Common myeloid progenitor, CD34-positive (primary cell): Measurements from ENCODE around the gene XYLT1.
"Not testable (repeated sequence)": the region's sequence is repeated elsewhere in the genome, so short reads cannot be mapped to it uniquely, and the experiment has no call there.

Source experiments
- CTCF ChIA-PET: fragments of 350-600 bp; sonication (Branson Sonifier 250); formaldehyde crosslinking; loops from one replicate; lab custom pipeline; 2021; ENCODE audit warnings: antibody characterized with exemption; lab: Charles Lee
- POLR2A ChIA-PET: fragments of 350-600 bp; sonication (Branson Sonifier 250); formaldehyde crosslinking; loops from one replicate; lab custom pipeline; 2021; ENCODE audit warnings: antibody characterized with exemption; lab: Charles Lee
- DNase-seq, 3 donors: peaks; one replicate each; pipeline versions ENCODE4 v3.0.0 to v3.0.0-alpha.2; 2013
- H3K27ac ChIP-seq, 2 experiments: 1 replicate in 1 of 2; 2 replicates in 1 of 2; pipeline ENCODE4 v1.7.0; 2013; ENCODE audit warnings: inconsistent platforms in 2 of 2, low read length in 2 of 2, mild to moderate bottlenecking in 2 of 2, low read depth in 1 of 2, moderate library complexity in 1 of 2; ENCODE audit not compliant: severe bottlenecking in 2 of 2, insufficient read depth in 1 of 2, poor library complexity in 1 of 2
- H3K27me3 ChIP-seq, 5 experiments: replicated peaks in 2 of 5; 1 replicate in 3 of 5; 2 replicates in 2 of 5; pipeline versions ENCODE4 v1.6.1 to v1.7.0; 2013; ENCODE audit warnings: low read length in 4 of 5, mild to moderate bottlenecking in 2 of 5, moderate library complexity in 2 of 5, inconsistent platforms in 1 of 5; ENCODE audit not compliant: insufficient read depth in 5 of 5, control insufficient read depth in 4 of 5
- H3K36me3 ChIP-seq, 4 experiments: 1 replicate in 2 of 4; 2 replicates in 2 of 4; pipeline versions ENCODE4 v1.6.1 to v1.7.0; 2013; ENCODE audit warnings: low read length in 3 of 4, control low read depth in 1 of 4, mild to moderate bottlenecking in 1 of 4; ENCODE audit not compliant: control insufficient read depth in 4 of 4, insufficient read depth in 4 of 4
- H3K4me1 ChIP-seq, 4 experiments: 1 replicate in 3 of 4; 2 replicates in 1 of 4; pipeline versions ENCODE4 v1.6.1 to v1.7.1; 2013; ENCODE audit warnings: low read length in 3 of 4, mild to moderate bottlenecking in 3 of 4, control low read depth in 1 of 4, inconsistent platforms in 1 of 4, moderate library complexity in 1 of 4; ENCODE audit not compliant: control insufficient read depth in 4 of 4, insufficient read depth in 4 of 4; ENCODE audit errors: control extremely low read depth in 1 of 4
- H3K4me3 ChIP-seq, 7 experiments: 1 replicate in 4 of 7; 2 replicates in 3 of 7; pipeline versions ENCODE4 v1.5.1 to v1.7.0; 2013; ENCODE audit warnings: mild to moderate bottlenecking in 7 of 7, low read length in 6 of 7, moderate library complexity in 6 of 7, inconsistent platforms in 2 of 7, low read depth in 2 of 7, control low read depth in 1 of 7; ENCODE audit not compliant: insufficient read depth in 4 of 7, control insufficient read depth in 1 of 7; ENCODE audit errors: extremely low read depth in 1 of 7
- H3K9me3 ChIP-seq, 5 experiments: 1 replicate in 4 of 5; 2 replicates in 1 of 5; pipeline versions ENCODE4 v1.6.1 to v1.7.1; 2013; ENCODE audit warnings: low read length in 4 of 5, mild to moderate bottlenecking in 2 of 5, inconsistent platforms in 1 of 5, low read depth in 1 of 5, moderate library complexity in 1 of 5; ENCODE audit not compliant: control insufficient read depth in 4 of 5, insufficient read depth in 2 of 5; ENCODE audit errors: control extremely low read depth in 1 of 5
- WGBS: methylation state at CpG from one replicate; pipeline ENCODE4 v1.1.5; 2013; ENCODE audit not compliant: insufficient coverage; 5-methylcytosine and 5-hydroxymethylcytosine counted together

The XYLT1 gene

DNA sequence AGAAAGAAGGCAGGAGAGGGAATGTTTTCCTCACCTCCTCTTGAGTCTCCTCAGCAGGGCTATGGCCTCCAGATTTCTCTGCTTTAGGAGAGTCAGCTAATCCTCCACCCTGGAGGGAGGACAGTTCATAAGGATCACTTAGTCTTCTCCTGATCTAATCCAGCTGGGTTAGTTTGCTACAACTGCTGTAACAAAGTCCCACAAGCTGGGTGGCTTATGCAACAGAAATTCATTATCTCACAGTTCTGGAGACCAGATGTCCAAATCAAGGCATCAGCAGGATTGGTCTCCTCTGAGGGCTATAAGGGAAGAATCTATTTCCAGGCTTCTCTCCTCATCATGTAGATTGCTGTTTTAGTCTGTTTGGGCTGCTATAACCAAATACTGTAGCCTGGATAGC is 40.6 kb upstream of the XYLT1 start:
- H3K4me1 ChIP-seq: no peaks in the 10 kb centered on the region
- ChIA-PET CTCF (no interaction called here), POLR2A (no interaction called here)
- H3K4me3 ChIP-seq: no peak overlapping the region
- H3K9me3 ChIP-seq: peaks cover 0 to 13% (median 4%) of the 10 kb centered on the region in 5 experiments
- no peak overlapping the region for H3K27ac ChIP-seq
- no peak for DNase-seq
- H3K27me3 ChIP-seq: peaks cover 0 to 7% (median 0%) of the 10 kb centered on the region in 5 experiments
- no peaks in the 10 kb centered on the region for H3K36me3 ChIP-seq

DNA sequence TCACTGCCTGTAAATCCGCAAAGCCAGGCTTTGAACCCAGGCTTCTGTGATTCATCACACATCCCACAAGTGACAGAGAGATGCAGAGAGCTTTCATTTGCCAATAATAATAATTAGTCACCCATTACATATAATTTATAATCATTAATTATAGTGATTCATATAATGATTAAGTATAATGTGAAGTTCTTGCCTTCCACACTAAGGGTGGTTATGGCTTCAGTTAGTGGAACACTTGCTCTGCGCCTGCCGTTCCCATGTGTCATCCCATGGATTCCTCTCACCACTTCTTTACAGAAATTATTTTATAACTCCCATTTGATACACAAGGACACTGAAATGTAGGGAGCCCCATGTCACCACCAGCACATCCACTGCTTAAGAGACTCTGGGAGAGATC is 39.8 kb upstream of the XYLT1 start:
- H3K27ac ChIP-seq: no peak overlapping the region
- no peaks in the 10 kb centered on the region for H3K4me1 ChIP-seq
- CTCF ChIA-PET: no interaction called here
- POLR2A ChIA-PET: no interaction called here
- H3K9me3 ChIP-seq: peaks cover 0 to 13% (median 4%) of the 10 kb centered on the region in 5 experiments
- peaks cover 0 to 7% (median 0%) of the 10 kb centered on the region in 5 experiments for H3K27me3 ChIP-seq
- H3K36me3 ChIP-seq: no peaks in the 10 kb centered on the region
- DNase-seq: no peak
- H3K4me3 ChIP-seq: no peak overlapping the region
- WGBS: no CpG with 5 or more reads among the region's 3 CpGs

- WGBS: 100% methylated on average over 3 of the region's 3 CpGs
- H3K27ac ChIP-seq: no peak overlapping the region
- H3K27me3 ChIP-seq: peaks cover 0 to 7% (median 0%) of the 10 kb centered on the region in 5 experiments
- H3K4me3 ChIP-seq: no peak overlapping the region
- H3K4me1 ChIP-seq: no peaks in the 10 kb centered on the region
- POLR2A ChIA-PET: no interaction called here
- DNase-seq: no peak
- H3K36me3 ChIP-seq: no peaks in the 10 kb centered on the region
- CTCF ChIA-PET: no interaction called here
- H3K9me3 ChIP-seq: peaks cover 0 to 13% (median 4%) of the 10 kb centered on the region in 5 experiments
Observed at GRCh38 chr16:17509194-17509593, 38.4 kb upstream of the XYLT1 start.

GRCh38 chr16:17508303-17508702 is 37.5 kb upstream of the XYLT1 start:
- POLR2A ChIA-PET: no interaction called here

GRCh38 chr16:17507516-17507915 is 36.8 kb upstream of the XYLT1 start:
- H3K9me3 ChIP-seq: peaks cover 0 to 13% (median 4%) of the 10 kb centered on the region in 5 experiments
- H3K4me3 ChIP-seq, H3K4me1 ChIP-seq, POLR2A ChIA-PET, H3K36me3 ChIP-seq, CTCF ChIA-PET, H3K27ac ChIP-seq, H3K27me3 ChIP-seq, DNase-seq: not testable (repeated sequence)
- 100% methylated on average over 1 of the region's 8 CpGs for WGBS

More at GRCh38 chr16:17508303-17508702, 37.5 kb upstream of the XYLT1 start:
- Histone ChIP-seq H3K9me3 (peaks cover 0 to 13% (median 4%) of the 10 kb centered on the region in 5 experiments), H3K27ac (no peak overlapping the region), H3K4me1 (no peaks in the 10 kb centered on the region), H3K27me3 (peaks cover 0 to 7% (median 0%) of the 10 kb centered on the region in 5 experiments), H3K36me3 (no peaks in the 10 kb centered on the region), H3K4me3 (no peak overlapping the region)
- WGBS: 97% methylated on average over 8 of the region's 9 CpGs
- no peak for DNase-seq
- CTCF ChIA-PET: no interaction called here

DNA sequence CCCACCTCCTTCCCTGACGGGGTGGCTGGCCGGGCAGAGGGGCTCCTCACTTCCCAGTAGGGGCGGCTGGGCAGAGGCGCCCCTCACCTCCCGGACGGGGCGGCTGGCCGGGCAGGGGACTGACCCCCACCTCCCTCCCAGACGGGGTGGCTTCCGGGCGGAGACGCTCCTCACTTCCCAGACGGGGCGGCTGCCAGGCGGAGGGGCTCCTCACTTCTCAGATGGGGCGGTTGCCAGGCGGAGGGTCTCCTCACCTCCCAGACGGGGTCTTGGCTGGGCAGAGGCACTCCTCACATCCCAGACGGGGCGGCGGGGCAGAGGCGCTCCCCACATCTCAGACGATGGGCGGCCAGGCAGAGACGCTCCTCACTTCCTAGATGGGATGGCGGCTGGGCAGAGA is 35.1 kb upstream of the XYLT1 start:
- H3K27me3 ChIP-seq, H3K27ac ChIP-seq, H3K36me3 ChIP-seq, POLR2A ChIA-PET, DNase-seq, H3K4me1 ChIP-seq, CTCF ChIA-PET, H3K4me3 ChIP-seq: not testable (repeated sequence)
- H3K9me3 ChIP-seq: peaks cover 0 to 13% (median 4%) of the 10 kb centered on the region in 5 experiments
- WGBS: 100% methylated on average over 12 of the region's 26 CpGs

GRCh38 chr16:17504050-17504449 is 33.3 kb upstream of the XYLT1 start:
- peaks cover 0 to 4% (median 0%) of the 10 kb centered on the region in 5 experiments for H3K27me3 ChIP-seq
- ChIA-PET CTCF (no interaction called here), POLR2A (no interaction called here)
- peaks cover 0 to 9% (median 1%) of the 10 kb centered on the region in 5 experiments for H3K9me3 ChIP-seq
- H3K4me1 ChIP-seq: no peaks in the 10 kb centered on the region
- WGBS: 100% methylated on average over 2 of the region's 2 CpGs
- H3K27ac ChIP-seq: no peak overlapping the region
- no peak overlapping the region for H3K4me3 ChIP-seq
- H3K36me3 ChIP-seq: no peaks in the 10 kb centered on the region
- DNase-seq: no peak
